Uterus (tissue), 4 donors: ENCODE results near the gene CADM3. TPM values are rescaled to one million over a fixed set of nuclear protein-coding genes. Genes with fewer than 3 reads are reported as not detected.

Experiments
- DNase-seq, 2 donors: peaks; one replicate each; pipeline ENCODE4 v3.0.0-alpha.2; 2019 to 2020
- H3K27ac ChIP-seq, 2 donors: fragments of 200-600 bp; sonication (generic); 1 replicate in 1 of 2; 2 replicates in 1 of 2; pipeline ENCODE4 v1.5.1; 2016 to 2018
- H3K27me3 ChIP-seq, 2 donors: fragments of 200-600 bp; sonication (generic); one replicate each; pipeline ENCODE4 v1.5.1; 2018 to 2019; ENCODE audit warnings: control low read depth in 1 of 2
- H3K36me3 ChIP-seq, 2 donors: fragments of 200-600 bp; sonication (generic); one replicate each; pipeline ENCODE4 v1.5.1; 2019; ENCODE audit warnings: control low read depth in 1 of 2
- H3K4me1 ChIP-seq, 2 donors: fragments of 200-600 bp; sonication (generic); one replicate each; pipeline ENCODE4 v1.5.1; 2018 to 2019; ENCODE audit warnings: control low read depth in 1 of 2
- H3K4me3 ChIP-seq, 2 donors: fragments of 200-600 bp; sonication (generic); 1 replicate in 1 of 2; 2 replicates in 1 of 2; pipeline ENCODE4 v1.5.1; 2018 to 2019; ENCODE audit warnings: mild to moderate bottlenecking in 1 of 2
- H3K9me3 ChIP-seq, 2 donors: fragments of 200-600 bp; sonication (generic); one replicate each; pipeline ENCODE4 v1.5.1; 2019; ENCODE audit warnings: control low read depth in 1 of 2
- POLR2A ChIP-seq, 2 donors: fragments of 450-650 bp; IDR thresholded peaks; one replicate each; pipeline ENCODE4 v1.6.1; 2016; ENCODE audit warnings: antibody characterized with exemption in 2 of 2, mild to moderate bottlenecking in 1 of 2, moderate library complexity in 1 of 2
- intact Hi-C: fragments of 100-400 bp; cut with DNase I; formaldehyde crosslinking; loops from one replicate; pipeline ENCODE4 v1.15.1; 2023; ENCODE audit warnings: low total_unique reads
- total RNA-seq, 4 donors: library from RNA; depleted of rRNA in 3 of 4; stranded (reverse); fragments of >200 nt in 3 of 4; gene quantifications; one replicate each; pipeline versions ENCODE4 v1.1.0 to v1.2.4, GENCODE V29; 2014 to 2023
- TF ChIP-seq, protein P1 (sequence below), 4 experiments: fragments of 200-600 bp in 2 of 4; fragments of 450-650 bp in 2 of 4; sonication (generic) in 2 of 4; IDR thresholded peaks; one replicate each; pipeline ENCODE4 v1.5.1; 2016 to 2019; ENCODE audit warnings: antibody characterized with exemption in 4 of 4, mild to moderate bottlenecking in 2 of 4, moderate library complexity in 1 of 4
- donor health status: DM: yes; HTN: yes; CAD: no.

CADM3 gene
- total RNA-seq, 4 donors from 2014 or later = 2.7 to 8.8 (median 5.6) TPM; not detected in 1

DNA sequence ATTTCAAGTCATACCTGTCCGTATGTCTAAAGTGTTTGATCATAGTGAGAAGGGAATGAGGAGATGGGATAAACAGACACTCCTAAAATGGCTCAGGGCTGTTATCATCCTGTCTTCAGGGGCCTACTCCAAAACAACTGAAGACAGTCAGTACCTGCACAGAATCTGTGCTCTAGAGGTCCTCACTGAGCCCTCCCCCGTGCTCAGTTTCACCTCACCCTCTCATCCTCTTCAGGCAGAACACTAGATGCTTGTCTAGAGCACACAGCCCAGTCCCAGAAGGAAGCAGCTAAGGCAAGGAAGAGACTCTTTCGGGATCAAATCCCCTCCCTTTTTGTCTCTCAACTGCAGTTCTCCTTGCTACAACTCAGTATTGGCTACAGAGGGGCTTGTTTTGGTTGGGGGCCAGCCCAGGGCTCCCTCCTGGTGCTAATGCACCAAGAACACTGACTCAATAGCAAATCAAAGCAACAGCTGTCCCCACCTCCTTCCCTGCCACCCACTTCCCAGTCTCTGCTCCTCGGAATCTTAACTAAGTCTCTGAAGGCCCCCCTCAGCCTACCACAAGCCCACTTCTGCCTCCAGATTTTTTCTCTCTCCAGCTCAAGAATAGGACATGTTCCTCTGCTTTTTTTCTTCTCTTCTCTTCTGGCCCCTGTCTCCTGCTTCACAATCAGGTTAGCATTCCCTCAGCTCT, 10.1 kb downstream of the CADM3 start:
- Histone ChIP-seq H3K27me3 (no peaks in the 10 kb centered on the region), H3K4me3 (no peak overlapping the region), H3K4me1 (no peaks in the 10 kb centered on the region), H3K36me3 (no peaks in the 10 kb centered on the region), H3K9me3 (no peaks in the 10 kb centered on the region), H3K27ac (no peak overlapping the region)
- TF ChIP-seq POLR2A (IDR thresholded peaks at IDR 0.05) = no peak
- TF ChIP-seq, protein P1, sequence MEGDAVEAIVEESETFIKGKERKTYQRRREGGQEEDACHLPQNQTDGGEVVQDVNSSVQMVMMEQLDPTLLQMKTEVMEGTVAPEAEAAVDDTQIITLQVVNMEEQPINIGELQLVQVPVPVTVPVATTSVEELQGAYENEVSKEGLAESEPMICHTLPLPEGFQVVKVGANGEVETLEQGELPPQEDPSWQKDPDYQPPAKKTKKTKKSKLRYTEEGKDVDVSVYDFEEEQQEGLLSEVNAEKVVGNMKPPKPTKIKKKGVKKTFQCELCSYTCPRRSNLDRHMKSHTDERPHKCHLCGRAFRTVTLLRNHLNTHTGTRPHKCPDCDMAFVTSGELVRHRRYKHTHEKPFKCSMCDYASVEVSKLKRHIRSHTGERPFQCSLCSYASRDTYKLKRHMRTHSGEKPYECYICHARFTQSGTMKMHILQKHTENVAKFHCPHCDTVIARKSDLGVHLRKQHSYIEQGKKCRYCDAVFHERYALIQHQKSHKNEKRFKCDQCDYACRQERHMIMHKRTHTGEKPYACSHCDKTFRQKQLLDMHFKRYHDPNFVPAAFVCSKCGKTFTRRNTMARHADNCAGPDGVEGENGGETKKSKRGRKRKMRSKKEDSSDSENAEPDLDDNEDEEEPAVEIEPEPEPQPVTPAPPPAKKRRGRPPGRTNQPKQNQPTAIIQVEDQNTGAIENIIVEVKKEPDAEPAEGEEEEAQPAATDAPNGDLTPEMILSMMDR (IDR thresholded peaks at IDR 0.05) = no peak
- DNase-seq = no peak
- intact Hi-C loops = no loop called here

DNA sequence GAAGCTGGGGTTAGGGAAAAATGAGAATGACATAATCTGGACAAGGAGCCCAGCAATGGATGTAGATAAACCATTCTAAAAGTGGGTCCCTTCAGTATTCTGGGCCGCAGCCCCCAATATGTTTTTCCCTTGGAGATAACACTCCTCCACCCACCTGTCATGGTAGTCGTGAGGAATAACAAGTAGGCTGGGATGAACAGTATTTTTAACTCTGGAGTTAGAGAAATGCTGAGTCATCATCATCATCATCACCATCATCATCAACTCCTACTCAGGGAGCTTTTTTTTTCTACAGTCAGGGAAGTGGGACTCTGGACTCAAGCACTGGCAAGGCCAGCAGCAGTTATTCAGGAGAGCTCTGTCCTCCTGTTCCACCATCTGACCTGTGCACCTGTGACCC, 12.8 kb downstream of the CADM3 start:
- H3K36me3 ChIP-seq = no peaks in the 10 kb centered on the region
- H3K4me1 ChIP-seq = no peaks in the 10 kb centered on the region
- no peak overlapping the region for H3K27ac ChIP-seq
- H3K9me3 ChIP-seq = no peaks in the 10 kb centered on the region
- intact Hi-C loops = no loop called here
- no peak for TF ChIP-seq POLR2A (IDR thresholded peaks at IDR 0.05)
- TF ChIP-seq, protein P1 (IDR thresholded peaks at IDR 0.05) = no peak
- no peak overlapping the region for H3K4me3 ChIP-seq
- no peak for DNase-seq
- no peaks in the 10 kb centered on the region for H3K27me3 ChIP-seq

DNA sequence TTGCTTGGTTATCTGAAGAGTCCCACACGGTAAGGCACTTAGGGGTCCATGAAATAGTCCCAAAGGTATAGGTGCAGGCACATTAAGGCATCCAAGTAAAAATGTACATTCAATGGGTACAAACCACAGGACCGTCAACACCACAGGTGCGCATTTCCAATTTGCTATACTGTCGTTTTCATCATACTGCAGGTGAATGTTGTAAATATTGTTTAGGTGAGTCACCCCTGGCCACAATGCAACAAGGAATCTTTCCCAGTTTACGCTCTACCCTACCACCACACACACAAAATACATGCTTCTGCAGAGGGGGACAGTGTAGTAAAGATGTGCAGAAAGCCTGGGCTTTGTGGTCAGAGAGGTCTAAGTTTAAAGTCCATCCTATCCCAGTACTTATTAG, 13.7 kb downstream of the CADM3 start:
- Histone ChIP-seq H3K9me3 (no peaks in the 10 kb centered on the region), H3K4me3 (no peak overlapping the region), H3K27ac (no peak overlapping the region), H3K27me3 (no peaks in the 10 kb centered on the region), H3K4me1 (no peaks in the 10 kb centered on the region), H3K36me3 (no peaks in the 10 kb centered on the region)
- TF ChIP-seq, protein P1 (IDR thresholded peaks at IDR 0.05) = no peak
- intact Hi-C loops = no loop called here
- no peak for DNase-seq

DNA sequence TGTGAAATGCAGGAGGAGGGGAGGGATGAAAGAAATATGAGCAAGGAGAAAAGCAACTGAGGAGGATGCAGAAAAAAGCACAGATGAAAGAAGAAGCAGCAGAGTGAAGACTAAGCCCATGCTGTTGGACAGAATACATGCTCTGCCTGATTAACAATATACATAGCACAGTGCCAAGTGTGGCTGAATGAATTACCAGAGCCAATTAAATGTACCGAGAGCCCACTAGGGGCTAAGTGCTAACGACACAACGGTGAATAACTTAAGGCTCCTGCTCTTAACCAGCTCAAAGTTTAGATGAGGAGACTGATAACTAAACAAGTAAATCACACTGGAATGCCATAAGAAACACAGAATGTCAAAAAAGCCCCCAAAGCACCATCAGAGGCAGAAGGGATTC, 15.6 kb downstream of the CADM3 start:
- no peak overlapping the region for H3K4me3 ChIP-seq
- no peaks in the 10 kb centered on the region for H3K27me3 ChIP-seq
- H3K4me1 ChIP-seq = no peaks in the 10 kb centered on the region
- TF ChIP-seq POLR2A (IDR thresholded peaks at IDR 0.05) = no peak
- TF ChIP-seq, protein P1 (IDR thresholded peaks at IDR 0.05) = no peak
- intact Hi-C loops = no loop called here
- no peaks in the 10 kb centered on the region for H3K36me3 ChIP-seq
- DNase-seq = no peak
- no peak overlapping the region for H3K27ac ChIP-seq
- no peaks in the 10 kb centered on the region for H3K9me3 ChIP-seq

GRCh38 chr1:159187647-159188374, 16.4 kb downstream of the CADM3 start:
- TF ChIP-seq POLR2A (IDR thresholded peaks at IDR 0.05) = no peak
- TF ChIP-seq, protein P1 (IDR thresholded peaks at IDR 0.05) = no peak
- H3K27me3 ChIP-seq = no peaks in the 10 kb centered on the region
- no peaks in the 10 kb centered on the region for H3K4me1 ChIP-seq
- no peaks in the 10 kb centered on the region for H3K36me3 ChIP-seq
- H3K4me3 ChIP-seq = peak overlapping the region in 1 of 2 donors; percentile 16
- no peak overlapping the region for H3K27ac ChIP-seq
- DNase-seq = no peak
- no peaks in the 10 kb centered on the region for H3K9me3 ChIP-seq
- intact Hi-C loops = no loop called here
